Activated T-cell treated with anti-CD3 and anti-CD28 coated beads, Interleukin-2, amount 50 U/mL, for 24 hours (primary cell): ENCODE results near the gene FAM180A.
"Not testable (repeated sequence)": the region's sequence is repeated elsewhere in the genome, so short reads cannot be mapped to it uniquely, and the experiment has no call there.

Experiments used
- DNase-seq: peaks from one replicate; pipeline ENCODE4 v3.0.0-alpha.2; 2020
- H3K27ac Mint-ChIP-seq: 2 replicates; pipeline ENCODE4 v1.8.0; 2020; ENCODE audit warnings: mild to moderate bottlenecking, mixed read lengths
- H3K27me3 Mint-ChIP-seq: 2 replicates; pipeline ENCODE4 v1.8.0; 2020; ENCODE audit warnings: mixed read lengths
- H3K36me3 Mint-ChIP-seq: 2 replicates; pipeline ENCODE4 v1.8.0; 2020; ENCODE audit warnings: low read depth, mixed read lengths
- H3K4me1 Mint-ChIP-seq: 2 replicates; pipeline ENCODE4 v1.8.0; 2020; ENCODE audit warnings: low read depth, mixed read lengths
- H3K4me3 Mint-ChIP-seq: 2 replicates; pipeline ENCODE4 v1.8.0; 2020; ENCODE audit warnings: mild to moderate bottlenecking, moderate library complexity, mixed read lengths
- H3K9me3 Mint-ChIP-seq: 2 replicates; pipeline ENCODE4 v1.8.0; 2020; ENCODE audit warnings: mixed read lengths

The FAM180A gene

GRCh38 chr7:135759532-135759931 is 10.9 kb upstream of the FAM180A start:
- no peaks in the 10 kb centered on the region for H3K4me1 Mint-ChIP-seq
- H3K27me3 Mint-ChIP-seq, result peaks cover 70% of the 10 kb centered on the region
- no peak overlapping the region for H3K27ac Mint-ChIP-seq

GRCh38 chr7:135758531-135758932 is 9.9 kb upstream of the FAM180A start:
- Mint-ChIP-seq H3K4me1 (no peaks in the 10 kb centered on the region), H3K9me3 (no peaks in the 10 kb centered on the region), H3K36me3 (no peaks in the 10 kb centered on the region), H3K4me3 (no peak overlapping the region), H3K27ac (no peak overlapping the region), H3K27me3 (peaks cover 68% of the 10 kb centered on the region)
- DNase-seq, result no peak

More at GRCh38 chr7:135759532-135759931, 10.9 kb upstream of the FAM180A start:
- Mint-ChIP-seq H3K9me3 (no peaks in the 10 kb centered on the region), H3K4me3 (no peak overlapping the region), H3K36me3 (no peaks in the 10 kb centered on the region)
- no peak for DNase-seq

- H3K27ac Mint-ChIP-seq, result no peak overlapping the region
- peaks cover 67% of the 10 kb centered on the region for H3K27me3 Mint-ChIP-seq
- DNase-seq, result no peak
- H3K4me1 Mint-ChIP-seq, result no peaks in the 10 kb centered on the region
- no peak overlapping the region for H3K4me3 Mint-ChIP-seq
- no peaks in the 10 kb centered on the region for H3K9me3 Mint-ChIP-seq
- H3K36me3 Mint-ChIP-seq, result no peaks in the 10 kb centered on the region
Measured at GRCh38 chr7:135757719-135758411, 9.3 kb upstream of the FAM180A start.

DNA sequence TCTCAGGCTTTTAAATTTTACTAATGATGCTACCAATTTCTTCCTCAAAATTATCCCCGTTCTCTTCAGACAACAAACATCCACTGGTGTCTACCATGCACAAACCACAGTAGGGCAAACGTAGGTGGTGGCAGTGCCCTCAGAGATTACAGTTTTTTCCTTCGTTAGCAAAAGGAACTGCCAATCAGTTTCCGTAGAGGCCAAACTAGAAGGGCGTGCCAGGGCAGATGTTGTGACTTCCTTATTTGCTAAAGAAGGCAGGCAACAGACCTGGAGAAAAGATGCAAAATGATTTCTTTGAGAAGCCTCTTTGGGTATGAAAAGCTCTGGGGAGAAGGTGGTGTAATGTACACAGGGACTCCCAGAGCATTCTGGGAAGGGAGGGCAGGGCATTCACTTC is 7.6 kb upstream of the FAM180A start:
- DNase-seq, result no peak
- H3K36me3 Mint-ChIP-seq, result no peaks in the 10 kb centered on the region
- H3K4me1 Mint-ChIP-seq, result no peaks in the 10 kb centered on the region
- no peak overlapping the region for H3K27ac Mint-ChIP-seq
- peaks cover 54% of the 10 kb centered on the region for H3K27me3 Mint-ChIP-seq
- no peak overlapping the region for H3K4me3 Mint-ChIP-seq
- H3K9me3 Mint-ChIP-seq, result no peaks in the 10 kb centered on the region

GRCh38 chr7:135755351-135755753 is 6.7 kb upstream of the FAM180A start:
- Mint-ChIP-seq H3K9me3 (no peaks in the 10 kb centered on the region), H3K4me1 (no peaks in the 10 kb centered on the region), H3K36me3 (no peaks in the 10 kb centered on the region), H3K27ac (no peak overlapping the region), H3K4me3 (no peak overlapping the region), H3K27me3 (peaks cover 50% of the 10 kb centered on the region)
- no peak for DNase-seq

DNA sequence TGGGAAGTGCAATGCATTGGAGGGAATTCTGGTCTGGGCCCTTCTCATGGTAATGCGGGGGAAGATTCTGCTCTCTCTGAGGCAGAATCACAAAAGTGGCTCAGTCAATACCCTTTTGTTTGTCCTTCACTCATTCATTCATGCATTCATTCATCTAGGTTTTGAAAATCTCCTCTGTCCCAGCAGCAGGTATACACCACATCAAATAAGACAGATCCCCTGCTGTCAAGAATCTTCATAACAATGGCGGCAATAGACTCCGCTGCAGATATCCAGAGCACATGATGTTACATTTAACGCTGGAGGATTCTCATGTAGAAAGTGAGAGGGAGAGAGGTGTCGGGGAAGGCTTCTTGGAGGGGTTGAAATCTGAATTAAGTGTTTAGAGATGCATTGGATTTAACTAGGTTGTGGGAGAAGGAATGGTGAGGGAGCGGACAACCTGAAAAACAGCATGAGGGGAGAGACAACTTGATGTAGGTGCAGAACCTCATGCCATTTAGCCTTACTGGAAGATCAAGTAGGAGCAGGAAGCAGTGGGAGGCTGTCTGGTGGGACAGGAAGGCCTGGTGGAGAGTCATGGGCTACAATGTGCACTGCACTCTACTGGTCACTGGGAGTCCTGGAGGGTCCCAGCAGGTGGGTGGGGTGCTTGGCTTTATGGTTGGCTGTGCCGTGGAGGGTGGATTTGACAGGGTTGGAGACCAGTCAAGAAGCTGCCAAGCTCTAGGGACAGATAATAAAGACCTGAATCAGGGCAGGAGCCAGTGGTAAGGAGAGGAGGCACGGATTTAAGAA is 5.2 kb upstream of the FAM180A start:
- no peak overlapping the region for H3K27ac Mint-ChIP-seq
- H3K27me3 Mint-ChIP-seq, result peaks cover 38% of the 10 kb centered on the region
- no peak for DNase-seq
- H3K9me3 Mint-ChIP-seq, result no peaks in the 10 kb centered on the region
- no peaks in the 10 kb centered on the region for H3K4me1 Mint-ChIP-seq
- no peak overlapping the region for H3K4me3 Mint-ChIP-seq
- H3K36me3 Mint-ChIP-seq, result no peaks in the 10 kb centered on the region

- no peak overlapping the region for H3K27ac Mint-ChIP-seq
- H3K9me3 Mint-ChIP-seq, result no peaks in the 10 kb centered on the region
- no peaks in the 10 kb centered on the region for H3K36me3 Mint-ChIP-seq
- H3K27me3 Mint-ChIP-seq, result peaks cover 4% of the 10 kb centered on the region
- no peak for DNase-seq
- no peaks in the 10 kb centered on the region for H3K4me1 Mint-ChIP-seq
- no peak overlapping the region for H3K4me3 Mint-ChIP-seq
Measured at GRCh38 chr7:135747366-135747765, 1.2 kb downstream of the FAM180A start.

DNA sequence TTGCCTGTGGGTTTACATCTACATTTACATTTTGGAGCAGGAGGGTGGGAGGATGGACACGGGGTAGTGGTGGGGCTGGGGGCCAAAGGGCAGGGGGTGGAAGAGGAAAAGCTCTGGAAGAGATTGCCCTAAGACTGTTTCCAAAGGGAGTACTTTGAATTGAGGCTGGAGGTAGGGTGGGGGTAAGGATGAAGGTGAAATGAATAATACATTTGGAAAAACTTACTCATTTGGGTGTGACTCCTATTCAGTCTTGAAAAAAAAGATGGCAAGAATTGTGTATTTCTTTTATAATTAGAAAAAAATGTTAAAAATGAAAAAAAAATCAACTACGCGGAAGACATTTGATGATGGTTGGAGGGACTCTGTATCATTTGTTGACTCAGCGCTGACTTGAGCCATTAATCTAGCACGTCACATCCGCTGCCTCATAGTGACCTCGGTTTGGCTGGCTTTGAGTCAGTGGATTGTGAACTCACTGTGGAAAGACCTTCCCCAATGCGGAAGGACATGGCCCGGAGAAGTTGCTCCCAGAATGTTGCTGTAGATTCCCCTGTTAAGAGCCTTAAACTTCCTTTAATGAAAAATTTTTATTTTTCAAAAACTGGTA is 2.8 kb downstream of the FAM180A start:
- no peak overlapping the region for H3K27ac Mint-ChIP-seq
- no peaks in the 10 kb centered on the region for H3K4me1 Mint-ChIP-seq
- no peak overlapping the region for H3K4me3 Mint-ChIP-seq
- peaks cover 8% of the 10 kb centered on the region for H3K27me3 Mint-ChIP-seq
- H3K36me3 Mint-ChIP-seq, result no peaks in the 10 kb centered on the region
- no peaks in the 10 kb centered on the region for H3K9me3 Mint-ChIP-seq
- DNase-seq, result no peak

DNA sequence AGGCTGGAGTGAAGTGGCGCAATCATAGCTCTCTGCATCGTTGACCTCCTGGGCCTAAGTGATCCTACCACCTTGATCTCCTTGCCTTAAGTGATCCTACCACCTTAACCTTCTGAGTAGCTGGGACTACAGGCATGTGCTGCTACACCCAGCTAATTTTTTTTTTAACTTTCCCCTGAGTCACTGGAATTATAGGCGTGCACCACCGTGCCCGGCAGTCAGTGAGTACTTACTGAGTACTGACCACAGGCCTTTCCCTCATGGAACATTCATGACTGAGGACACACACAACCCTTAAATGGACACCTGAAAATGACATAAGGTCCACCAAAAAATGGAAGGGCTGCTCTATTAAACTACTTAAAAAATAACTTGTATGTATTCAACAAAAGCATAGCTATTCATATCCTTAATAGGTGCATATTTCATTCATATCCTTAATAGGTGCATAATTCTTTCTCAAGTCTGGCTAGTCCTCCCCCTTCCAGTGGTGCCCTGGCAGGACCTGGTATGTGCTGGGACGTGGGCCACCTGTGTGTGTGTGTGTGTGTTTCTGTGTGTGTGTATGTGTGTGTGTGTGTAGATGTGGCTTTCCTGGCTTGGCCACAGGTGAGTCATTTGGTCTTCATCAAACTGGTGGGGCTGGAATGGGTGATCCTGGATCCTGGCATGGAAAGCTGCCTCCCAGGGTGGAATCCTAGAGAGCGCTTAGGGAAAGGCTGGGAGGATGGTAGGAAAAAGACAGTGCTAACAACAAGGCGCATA is 3.5 kb downstream of the FAM180A start:
- H3K36me3 Mint-ChIP-seq, result no peaks in the 10 kb centered on the region

DNA sequence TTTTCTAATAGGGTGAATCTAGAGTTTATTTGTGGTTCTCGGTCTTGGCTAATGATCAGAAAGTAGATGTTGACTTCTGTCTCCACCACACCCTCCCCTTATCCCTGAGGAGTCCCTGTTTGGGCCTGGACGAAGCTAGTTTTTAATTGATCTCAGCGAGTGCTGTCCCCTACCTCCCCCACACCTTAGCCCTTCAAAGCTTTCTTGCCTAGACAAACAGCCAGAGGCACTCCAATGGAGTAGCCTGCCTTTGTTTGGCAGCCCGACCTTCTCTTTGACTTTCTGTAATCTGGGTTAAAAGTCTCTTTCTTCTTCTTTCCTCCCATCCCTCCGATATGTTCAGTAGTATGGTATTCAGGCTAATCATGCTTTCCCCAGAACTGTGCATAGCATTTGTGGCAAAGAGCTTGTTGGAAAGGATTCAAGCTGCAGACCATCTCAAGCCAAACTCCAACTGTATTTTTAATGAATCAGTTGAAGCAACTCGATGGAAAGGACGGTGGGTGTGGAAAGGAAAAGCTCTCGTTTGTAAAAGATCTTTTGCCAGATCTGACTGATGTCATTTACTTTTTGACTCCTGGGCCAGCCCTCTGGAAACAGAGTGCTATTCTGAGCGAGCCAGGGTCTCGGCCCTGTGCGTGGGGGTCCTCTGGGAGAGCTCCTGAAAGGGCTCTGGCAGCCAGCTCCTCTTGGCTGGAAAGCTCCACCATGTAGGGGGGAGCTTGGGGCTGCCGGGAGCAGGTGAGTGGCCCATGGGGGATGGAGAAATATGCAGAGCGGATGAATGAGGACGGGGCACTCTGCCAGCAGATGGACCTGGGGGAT is 4.5 kb downstream of the FAM180A start:
- H3K36me3 Mint-ChIP-seq, result no peaks in the 10 kb centered on the region
- no peak overlapping the region for H3K4me3 Mint-ChIP-seq
- peaks cover 8% of the 10 kb centered on the region for H3K27me3 Mint-ChIP-seq
- H3K4me1 Mint-ChIP-seq, result no peaks in the 10 kb centered on the region
- H3K27ac Mint-ChIP-seq, result no peak overlapping the region
- no peaks in the 10 kb centered on the region for H3K9me3 Mint-ChIP-seq
- DNase-seq, result no peak

More for the DNA sequence above, 3.5 kb downstream of the FAM180A start:
- Mint-ChIP-seq H3K27me3 (peaks cover 8% of the 10 kb centered on the region), H3K4me1 (no peaks in the 10 kb centered on the region), H3K9me3 (no peaks in the 10 kb centered on the region), H3K4me3 (no peak overlapping the region), H3K27ac (no peak overlapping the region)
- no peak for DNase-seq

DNA sequence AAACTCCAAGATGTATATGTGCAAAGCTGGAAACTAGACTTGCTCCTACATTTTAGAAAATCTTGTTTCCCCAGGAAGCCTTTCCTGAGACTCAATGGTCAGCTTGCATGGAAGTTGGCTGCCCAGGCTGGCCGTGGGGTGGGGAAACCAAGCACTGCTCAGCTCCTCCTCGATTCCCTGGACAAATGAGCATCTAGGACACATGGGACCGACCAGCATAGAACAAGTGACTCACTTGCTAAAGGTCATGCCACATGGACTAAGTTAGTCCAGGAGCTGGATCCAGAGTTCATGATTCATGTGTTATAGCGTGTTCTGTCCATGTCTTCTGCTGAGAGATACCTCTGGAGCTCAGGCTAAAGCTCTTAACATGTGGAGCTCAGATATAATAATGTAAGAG is 6.2 kb downstream of the FAM180A start:
- Mint-ChIP-seq H3K36me3 (no peaks in the 10 kb centered on the region), H3K9me3 (no peaks in the 10 kb centered on the region), H3K27ac (no peak overlapping the region), H3K27me3 (peaks cover 8% of the 10 kb centered on the region), H3K4me3 (no peak overlapping the region), H3K4me1 (no peaks in the 10 kb centered on the region)
- DNase-seq, result no peak

DNA sequence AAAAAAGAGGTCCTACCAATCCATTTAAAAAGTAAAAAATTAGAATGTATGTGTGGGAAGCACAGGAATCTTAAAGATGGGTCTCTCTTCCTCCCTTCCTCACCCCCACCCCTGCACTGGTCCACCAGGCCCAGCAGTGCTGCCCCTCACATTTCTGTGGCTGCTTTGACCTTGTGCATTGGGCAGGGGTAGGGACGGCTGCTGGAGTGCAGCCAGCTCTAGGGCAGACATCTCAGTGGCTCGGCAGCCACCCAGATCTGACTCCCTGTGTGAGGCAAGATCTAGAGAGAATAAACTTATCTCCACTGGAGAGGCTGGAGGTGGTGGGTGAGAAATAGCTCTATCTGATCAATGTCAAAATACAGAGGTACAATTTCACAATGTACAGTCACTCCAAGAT is 6.7 kb downstream of the FAM180A start:
- Mint-ChIP-seq H3K4me3 (no peak overlapping the region), H3K27me3 (peaks cover 8% of the 10 kb centered on the region), H3K4me1 (no peaks in the 10 kb centered on the region), H3K9me3 (no peaks in the 10 kb centered on the region), H3K27ac (no peak overlapping the region), H3K36me3 (no peaks in the 10 kb centered on the region)
- no peak for DNase-seq

DNA sequence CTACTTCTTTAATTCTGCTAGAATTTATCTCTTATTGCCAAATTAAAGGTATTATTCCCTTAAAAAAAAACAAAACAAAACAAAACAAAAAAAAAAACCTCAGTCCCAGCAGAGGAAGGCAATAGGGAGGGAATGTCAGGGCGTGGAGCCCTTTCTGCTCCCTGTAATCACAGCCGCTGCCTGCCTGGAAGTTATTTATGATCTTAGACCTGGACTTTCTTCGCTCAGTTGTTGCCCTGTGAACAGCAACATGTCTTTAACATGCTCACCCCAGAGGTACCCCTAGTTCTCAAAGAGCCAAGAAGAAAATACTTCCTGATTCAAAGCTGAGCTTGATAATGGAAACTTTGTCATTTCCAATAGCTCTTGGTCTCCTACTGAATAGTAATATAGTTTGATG is 7.7 kb downstream of the FAM180A start:
- no peaks in the 10 kb centered on the region for H3K9me3 Mint-ChIP-seq
- no peaks in the 10 kb centered on the region for H3K36me3 Mint-ChIP-seq
- no peak overlapping the region for H3K4me3 Mint-ChIP-seq
- no peak for DNase-seq
- H3K4me1 Mint-ChIP-seq, result no peaks in the 10 kb centered on the region
- no peak overlapping the region for H3K27ac Mint-ChIP-seq
- peaks cover 14% of the 10 kb centered on the region for H3K27me3 Mint-ChIP-seq

- H3K27ac Mint-ChIP-seq, H3K4me3 Mint-ChIP-seq, H3K4me1 Mint-ChIP-seq, H3K9me3 Mint-ChIP-seq, DNase-seq, H3K36me3 Mint-ChIP-seq: not testable (repeated sequence)
- H3K27me3 Mint-ChIP-seq, result peaks cover 14% of the 10 kb centered on the region
Measured at GRCh38 chr7:135737306-135737647, 11.3 kb downstream of the FAM180A start.
